Left renal pelvis (tissue), 4 donors: ENCODE measurements around the gene PBXIP1. TPM values are rescaled to one million over a fixed set of nuclear protein-coding genes. Genes with fewer than 3 reads are reported as not detected.

Experiments
- DNase-seq, 4 donors: peaks; one replicate each; pipeline ENCODE4 v3.0.0-alpha.2; 2013; ENCODE audit warnings: low read depth in 4 of 4, low spot score in 3 of 4
- polyA plus RNA-seq, 4 donors: library from polyadenylated mRNA; unstranded; fragments of 120-200 nt; gene quantifications; one replicate each; pipeline ENCODE4 v1.2.1, GENCODE V29; 2013; ENCODE audit not compliant: insufficient read length in 4 of 4

PBXIP1 gene, protein sequence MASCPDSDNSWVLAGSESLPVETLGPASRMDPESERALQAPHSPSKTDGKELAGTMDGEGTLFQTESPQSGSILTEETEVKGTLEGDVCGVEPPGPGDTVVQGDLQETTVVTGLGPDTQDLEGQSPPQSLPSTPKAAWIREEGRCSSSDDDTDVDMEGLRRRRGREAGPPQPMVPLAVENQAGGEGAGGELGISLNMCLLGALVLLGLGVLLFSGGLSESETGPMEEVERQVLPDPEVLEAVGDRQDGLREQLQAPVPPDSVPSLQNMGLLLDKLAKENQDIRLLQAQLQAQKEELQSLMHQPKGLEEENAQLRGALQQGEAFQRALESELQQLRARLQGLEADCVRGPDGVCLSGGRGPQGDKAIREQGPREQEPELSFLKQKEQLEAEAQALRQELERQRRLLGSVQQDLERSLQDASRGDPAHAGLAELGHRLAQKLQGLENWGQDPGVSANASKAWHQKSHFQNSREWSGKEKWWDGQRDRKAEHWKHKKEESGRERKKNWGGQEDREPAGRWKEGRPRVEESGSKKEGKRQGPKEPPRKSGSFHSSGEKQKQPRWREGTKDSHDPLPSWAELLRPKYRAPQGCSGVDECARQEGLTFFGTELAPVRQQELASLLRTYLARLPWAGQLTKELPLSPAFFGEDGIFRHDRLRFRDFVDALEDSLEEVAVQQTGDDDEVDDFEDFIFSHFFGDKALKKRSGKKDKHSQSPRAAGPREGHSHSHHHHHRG
- polyA plus RNA-seq: 10 to 100 TPM; 66.2 to 76.1 (median 71.1) TPM

DNA sequence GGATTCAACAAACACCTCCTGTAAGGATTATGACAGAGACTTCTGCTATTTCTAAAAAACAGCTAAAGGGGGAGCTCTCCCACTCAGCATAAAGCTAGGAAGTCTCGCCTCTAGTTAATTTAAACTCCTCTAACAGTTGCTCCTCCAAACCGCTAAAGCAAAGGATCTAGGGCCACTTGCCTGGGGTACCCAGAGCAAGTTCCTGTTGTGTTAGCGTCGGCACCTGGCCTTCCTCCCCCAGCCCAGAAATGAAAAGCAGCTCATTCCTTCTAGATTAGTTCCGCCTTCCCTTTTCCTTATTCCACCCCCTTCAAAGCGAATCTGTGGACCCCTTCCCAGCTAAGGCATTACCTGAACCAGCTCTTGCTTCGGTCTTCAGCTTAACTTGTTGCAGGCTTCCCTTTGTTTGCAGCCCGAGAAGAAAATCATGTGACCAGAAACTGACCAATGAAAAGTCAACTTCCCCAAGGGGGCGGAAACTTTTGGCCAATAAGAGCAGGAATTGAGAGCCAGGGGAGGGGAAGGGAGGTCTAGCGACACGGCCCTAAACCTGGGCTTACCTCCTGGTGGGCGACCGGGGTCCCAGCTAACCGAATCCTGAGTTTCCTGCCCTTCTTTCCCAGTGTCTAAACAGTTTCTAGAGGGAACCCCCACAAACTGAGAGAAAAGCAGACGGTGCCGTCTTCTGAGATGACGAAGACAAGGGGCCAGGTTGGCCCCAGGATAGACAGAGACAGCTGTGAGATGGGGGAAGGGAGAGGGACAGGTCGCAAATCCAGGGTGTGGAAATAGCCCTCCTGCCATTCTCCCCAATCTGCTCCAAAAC lies at the start of gene PBXIP1:
TSS of gene PBXIP1 (minus strand) at position 382 of the 826 bp plus-strand sequence. CDS start 2,378 bp downstream, outside the sequence.
- DNase-seq: peak; percentile 87 to 95 (median 94)

DNA sequence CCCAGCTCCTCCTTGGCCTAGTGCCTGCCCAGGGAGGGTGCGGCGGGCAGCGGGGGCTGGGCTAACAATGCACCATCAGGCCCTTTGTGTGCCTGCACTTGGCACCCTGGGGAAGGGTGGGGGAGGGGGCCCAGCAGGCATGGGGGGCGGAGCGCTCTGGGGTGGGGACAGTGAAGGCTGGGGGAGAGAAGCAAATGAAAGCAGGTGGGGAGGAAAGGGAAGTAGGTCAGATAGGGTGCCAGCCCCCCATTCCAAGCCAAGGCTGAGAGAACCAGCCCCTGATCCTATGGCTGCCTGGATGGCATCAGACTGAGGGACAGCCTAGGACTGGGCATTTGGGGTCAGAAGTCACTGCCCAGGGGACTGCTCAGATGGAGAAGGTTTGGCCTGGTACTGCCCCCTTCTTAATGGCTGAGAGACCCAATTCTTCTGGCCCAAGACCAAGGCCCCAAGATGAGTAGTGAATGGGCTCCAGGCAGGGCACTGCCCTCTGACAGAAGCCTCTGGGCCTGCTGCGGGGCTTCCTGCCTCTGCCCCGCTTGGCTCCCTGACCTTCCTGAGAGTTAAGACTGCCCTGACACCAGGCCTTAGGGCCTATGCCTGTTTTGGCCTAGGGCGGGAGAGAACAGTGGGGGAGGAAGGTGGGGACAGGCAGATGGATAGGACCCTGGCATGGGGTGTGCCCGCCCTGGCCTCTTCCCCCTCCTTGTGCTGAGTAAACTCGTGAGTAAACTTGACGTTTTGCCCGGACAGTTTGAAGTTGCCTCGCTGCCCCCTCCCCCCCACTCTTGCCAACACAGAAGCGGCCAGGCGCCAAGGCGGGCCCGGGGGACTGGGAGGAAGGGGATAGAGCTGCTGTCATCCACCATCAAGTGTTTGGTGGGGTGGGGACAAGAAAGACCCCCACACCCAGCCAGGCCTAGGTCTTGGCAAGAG lies 49.4 kb upstream of the PBXIP1 start:
- no peak for DNase-seq

DNA sequence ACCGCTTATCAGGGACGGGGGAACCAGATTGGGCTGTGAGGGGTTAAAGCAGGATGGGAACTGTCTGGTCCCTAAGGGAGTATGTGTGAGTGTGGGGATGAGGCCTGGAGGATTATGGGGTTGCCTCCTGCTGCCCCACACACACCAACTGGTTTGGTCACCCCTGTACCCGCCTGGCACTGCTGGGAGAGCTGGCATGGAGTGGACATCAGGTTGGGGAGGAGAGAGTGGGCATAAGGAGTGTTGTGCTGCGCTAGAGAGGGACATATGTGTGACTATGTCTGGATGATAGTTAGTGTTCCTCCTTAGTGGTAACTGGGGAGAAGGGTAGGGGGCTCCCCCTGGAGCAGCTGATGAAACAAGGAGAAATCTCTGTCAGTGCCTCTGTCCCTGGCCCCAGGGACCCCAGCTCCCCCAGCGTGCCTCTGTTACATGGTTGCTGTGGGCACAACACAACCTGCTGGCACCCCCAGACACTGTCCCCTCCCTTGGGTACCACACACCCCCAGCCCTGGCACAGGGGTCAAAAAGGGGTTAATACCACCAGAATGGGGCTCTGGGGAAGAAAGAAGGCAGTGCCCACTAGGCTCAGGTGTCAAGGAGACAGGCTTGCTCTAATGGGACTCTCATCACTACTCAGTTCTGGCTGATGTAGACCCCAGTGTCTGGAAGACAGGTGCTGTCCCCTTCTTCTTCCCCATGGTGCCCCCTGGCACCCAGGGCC lies 48.6 kb upstream of the PBXIP1 start:
- no peak for DNase-seq

DNA sequence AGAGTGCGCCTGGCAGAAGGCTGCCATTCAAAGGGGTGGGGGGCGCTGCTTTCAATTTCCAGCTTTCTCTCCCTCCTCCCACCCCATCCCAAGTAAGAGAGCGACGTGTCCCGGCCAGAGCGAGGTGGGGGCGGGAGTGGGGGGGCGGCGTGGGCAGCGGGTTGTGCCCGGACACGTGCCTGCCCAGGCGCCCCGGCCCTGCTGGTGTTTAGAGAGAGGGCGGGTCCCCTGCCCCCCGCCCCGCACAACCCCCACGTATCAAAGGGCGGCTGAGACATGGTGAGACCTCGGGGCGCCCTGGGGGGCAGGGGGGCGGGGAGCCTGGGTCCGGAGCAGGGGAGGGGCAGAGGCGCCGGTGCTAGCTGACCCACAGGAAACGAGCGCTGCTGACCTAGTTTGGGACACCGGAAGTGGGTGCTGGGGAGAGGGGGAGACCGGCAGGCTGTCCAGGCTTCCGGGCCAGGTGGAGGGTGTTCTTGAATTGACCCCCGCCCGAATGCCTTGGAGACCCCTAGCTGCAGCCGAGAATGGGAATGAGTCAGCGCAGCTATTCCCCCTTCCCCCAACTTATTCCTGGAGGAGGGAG lies 48.0 kb upstream of the PBXIP1 start:
- DNase-seq: no peak

DNA sequence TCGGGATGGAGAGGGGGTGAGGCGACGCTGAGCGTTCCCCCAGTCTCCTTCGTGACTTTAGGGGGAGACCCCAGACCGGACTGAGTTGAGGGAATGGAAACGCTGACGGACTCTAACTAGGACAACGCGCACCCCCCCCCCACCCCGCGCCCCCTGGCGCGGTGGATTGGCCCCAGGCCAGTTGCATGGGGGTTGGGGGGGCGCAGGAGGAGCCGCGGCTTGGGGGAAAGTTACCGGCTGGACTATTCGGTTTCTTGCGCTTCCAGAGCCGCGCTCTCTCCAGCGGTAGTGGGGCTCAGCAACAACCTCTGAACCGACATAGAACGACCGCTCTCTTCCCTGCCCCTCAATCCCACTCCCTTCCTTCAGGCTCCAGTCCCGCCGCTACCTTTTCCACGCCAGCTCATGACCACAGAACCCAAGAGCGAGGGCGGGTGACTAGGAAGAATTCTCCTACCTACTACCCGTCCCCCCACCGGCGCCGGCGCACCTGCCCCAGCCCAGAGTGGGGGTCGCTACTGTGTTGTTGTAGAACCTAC lies 47.4 kb upstream of the PBXIP1 start:
- DNase-seq: no peak

DNA sequence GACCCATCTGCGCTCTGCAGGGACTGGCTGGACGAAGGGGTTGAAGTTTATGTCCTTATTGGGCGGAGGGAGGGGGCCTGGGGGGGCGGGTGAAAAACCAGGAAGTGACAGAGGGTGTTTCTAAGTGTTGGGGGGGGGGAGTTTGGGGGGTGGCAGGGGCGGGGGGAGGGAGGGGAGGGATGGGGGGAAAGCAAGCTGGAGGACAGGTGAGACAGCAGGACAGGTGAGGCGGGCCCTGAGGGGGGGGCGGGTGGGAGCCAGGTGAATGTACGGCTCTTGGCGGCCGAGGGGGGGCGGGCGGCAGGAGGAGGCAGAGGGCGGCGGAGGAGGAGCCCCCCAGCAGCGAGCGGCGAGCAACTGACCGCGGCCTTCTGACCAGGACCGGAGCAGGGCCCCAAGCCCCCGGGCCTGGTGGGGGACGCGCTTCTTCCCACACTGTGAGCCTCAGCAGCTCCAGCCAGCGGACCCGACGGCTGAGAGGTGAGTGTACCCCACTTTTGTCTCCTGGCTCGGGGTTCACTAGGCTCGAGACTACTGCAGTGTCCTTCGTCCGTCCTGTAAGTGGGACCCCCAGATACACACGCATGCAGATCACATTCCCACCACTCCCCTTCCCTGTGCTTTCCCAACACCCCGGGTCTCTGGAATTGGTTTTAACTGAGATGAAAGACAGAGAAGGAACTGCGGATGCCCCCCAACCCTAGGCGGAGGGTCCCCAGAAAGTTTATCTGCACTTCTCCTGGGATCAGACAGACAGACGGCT lies 46.7 kb upstream of the PBXIP1 start, which contains the start of gene ZBTB7B:
TSS of gene ZBTB7B (plus strand) at position 339 of the 763 bp plus-strand sequence. CDS start 11,859 bp downstream, outside the sequence.
- no peak for DNase-seq

DNA sequence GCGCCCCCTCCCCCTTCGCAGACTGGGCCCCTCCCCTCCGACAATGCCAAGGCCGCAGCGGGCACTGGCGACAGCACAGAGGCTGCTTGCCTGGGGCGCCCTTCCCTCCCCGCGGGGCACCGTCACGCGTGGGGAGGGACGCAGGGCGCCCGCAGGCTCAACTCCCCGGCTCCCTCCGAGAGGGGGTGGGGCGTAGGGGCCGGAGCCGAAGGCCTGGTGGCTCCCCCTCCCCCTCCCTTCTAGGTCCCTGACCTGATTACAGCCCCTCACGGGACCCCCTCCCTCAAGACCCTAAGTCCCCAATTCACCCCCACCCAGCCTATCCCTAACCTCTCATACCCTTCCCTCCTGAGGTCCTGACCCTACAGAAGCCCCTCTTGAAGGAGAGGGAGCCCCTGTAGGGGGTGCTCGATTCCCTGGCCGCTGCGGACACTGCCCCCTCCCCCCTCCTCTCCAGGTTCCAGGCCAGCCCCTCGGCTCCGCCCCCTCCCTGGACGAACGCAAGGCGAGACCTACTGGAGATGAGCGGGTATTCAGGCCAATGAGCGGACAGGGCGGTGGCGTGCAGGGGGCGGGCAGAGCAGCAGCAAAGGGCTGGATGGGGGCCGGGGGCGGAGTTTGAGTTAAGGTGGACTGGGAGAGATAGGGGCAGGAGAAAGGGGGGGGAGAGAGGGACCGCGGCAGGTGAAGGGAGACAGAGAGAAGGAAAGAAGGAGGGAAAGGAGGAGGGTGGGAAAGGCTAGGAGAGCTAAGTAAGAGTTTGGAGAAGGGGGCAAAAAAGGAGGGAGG lies 46.0 kb upstream of the PBXIP1 start:
- DNase-seq: peak; percentile 94 to 98 (median 98)

DNA sequence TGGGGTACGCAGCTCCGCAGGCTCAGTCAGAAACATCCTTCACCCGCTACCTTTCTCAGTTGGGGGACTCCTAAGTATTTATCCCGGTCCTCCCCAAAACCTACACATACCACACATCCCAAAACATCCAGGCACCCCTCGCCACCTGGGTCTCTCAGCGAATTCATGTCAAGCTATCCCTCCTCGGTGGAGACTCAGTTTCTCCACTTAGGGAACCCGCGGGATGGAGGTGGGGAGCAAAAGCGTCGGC lies 45.5 kb upstream of the PBXIP1 start:
- DNase-seq: no peak

DNA sequence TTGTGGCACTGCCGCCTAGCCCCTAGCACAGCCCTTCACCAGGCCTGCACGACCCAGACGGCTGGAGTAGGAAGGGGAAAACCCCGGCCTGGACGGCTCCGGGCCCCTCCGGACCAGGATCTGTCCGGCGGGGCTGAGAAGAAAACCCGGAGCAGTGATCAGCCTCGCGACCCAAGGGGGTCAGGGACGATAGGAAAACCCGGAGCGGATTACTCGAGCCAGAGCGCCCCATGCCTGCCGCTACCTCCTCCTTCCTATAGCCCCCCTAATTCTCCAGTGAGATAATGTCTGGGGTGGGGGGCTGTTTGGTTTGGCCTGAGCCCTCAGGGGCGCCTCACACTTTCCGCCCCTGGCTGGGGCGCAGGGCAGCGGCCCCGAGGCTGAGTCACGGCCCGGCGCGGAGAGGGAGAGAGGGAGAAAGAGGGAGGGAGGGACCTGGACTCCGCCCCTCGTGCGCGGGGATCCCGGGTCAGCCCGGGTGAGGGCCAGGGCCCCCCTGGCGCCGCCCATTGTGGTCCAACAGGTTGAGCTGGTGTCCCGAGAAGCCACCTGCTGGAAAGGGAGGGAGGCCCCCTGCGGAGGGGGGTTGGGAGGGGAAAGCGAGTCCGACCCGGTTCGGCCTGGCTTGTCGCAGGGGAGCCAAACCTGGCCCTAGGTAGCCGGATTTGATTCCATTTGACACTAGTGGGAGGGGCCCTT lies 45.0 kb upstream of the PBXIP1 start:
- peak; percentile 88 to 94 (median 90) for DNase-seq

DNA sequence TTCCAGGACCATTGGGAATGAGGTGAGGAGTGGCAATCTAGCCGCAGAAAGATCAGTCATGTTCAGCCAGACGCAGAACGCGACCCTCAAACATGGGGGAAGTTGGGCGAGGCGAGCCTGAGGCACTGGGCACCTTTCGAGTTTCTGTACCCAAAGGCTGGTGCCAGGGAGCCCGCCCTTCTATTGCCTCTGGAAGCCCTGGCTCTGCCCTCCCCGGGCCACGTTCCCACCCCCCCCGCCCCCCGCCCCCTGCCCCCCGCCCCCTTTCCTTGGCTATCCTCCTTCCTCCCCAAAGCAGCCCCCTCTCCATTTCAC lies 44.5 kb upstream of the PBXIP1 start:
- DNase-seq: no peak

DNA sequence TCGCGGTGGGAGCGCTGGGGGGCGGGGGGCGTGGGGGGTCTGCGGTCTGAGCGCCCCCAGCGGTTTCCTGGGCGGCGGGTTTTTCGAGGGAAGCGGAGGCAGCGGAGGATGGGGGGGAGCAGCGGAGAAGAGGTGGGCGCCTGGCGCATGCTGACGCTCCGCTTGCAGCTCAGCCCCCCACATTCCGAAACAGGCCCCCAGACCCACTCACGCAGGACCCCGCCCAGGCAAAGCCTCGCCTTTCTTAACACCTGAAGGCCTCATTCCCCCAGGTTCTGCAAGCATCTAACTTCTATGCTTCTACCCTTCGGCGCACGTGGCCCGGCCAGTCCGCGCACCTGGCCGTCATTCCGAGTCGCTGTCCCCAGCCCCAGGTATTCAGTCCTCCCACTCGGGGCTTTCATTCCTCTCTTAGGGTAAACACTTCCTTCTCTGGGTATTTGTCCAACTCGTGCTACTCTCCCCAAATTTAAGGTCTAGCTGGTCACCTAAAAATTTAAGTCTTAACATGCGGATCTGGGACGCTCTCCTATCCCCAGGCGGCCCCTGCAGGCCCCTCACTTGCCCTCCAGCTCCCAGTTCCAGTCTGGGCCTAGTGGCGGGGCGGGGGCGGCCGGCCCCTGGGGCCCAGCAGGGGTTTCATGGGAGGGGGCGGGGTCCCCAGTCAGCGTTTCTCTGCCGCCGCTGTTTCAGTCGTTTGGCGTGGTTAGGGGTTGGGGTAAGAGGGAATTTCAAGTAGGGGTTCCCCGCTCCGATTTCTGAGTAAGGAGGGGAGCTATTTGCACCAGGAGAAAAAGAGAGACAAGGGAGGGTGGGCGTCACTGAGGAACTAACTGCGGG lies 43.9 kb upstream of the PBXIP1 start:
- no peak for DNase-seq

DNA sequence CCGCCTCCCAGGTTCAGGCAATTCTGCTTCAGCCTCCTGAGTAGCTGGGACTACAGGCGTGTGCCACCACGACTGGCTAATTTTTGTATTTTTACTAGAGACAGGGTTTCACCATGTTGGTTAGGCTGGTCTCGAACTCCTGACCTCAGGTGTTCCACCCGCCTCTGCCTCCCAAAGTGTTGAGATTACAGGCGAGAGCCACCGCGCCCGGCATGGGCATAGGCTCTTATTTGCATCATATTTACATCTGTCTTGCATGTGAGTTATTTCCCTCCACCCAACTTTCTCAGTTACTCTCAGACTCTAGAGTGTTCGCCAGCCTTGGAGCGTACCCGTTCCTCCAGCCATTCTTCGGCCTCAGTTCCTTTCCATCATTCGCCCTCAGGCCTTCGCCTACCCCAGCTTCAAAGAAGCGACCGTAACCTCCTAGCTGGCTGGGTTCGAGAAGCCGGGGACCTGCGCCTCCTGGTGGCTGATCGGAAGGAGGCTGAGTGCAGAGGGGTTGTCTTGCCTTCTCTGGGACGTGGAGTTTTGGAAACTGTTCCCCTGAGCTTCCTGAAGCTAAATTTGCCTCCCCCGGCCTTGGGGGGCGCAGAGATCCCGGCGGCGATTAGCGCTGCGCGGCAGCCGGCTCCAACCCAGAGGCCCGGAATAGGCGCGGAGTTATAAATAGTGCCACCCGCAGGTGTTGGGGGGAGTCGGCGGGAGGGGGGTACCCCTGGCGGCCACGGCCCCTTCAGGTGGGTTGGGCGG lies 43.1 kb upstream of the PBXIP1 start:
- DNase-seq: no peak

DNA sequence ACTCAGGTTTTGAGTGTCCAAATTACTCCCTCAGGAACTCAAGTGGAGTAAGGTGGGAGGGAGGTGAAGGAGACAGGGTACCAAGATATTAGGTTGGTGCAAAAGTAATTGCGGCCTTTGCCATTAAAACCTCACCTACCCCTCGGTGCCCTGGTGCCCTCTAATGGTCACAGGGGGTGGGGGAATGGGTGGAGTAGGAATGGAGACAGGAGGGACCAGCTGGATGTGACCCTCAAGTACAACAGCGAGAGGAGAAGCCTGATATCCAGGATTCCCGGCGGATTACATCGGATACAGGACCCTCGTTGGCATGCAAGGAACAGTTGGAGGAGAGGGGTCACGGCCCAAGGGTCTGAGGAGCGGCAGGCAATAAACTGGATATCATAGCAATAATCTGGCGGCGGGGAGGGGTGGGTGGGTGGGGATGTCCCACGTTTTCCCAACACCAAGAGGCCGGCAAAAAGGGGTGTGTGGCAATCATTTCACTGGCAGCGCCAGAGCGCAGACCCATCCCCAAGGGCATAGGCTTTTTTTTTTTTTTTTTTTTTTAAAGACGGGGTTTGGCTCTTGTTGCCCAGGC lies 42.4 kb upstream of the PBXIP1 start:
- DNase-seq: no peak

DNA sequence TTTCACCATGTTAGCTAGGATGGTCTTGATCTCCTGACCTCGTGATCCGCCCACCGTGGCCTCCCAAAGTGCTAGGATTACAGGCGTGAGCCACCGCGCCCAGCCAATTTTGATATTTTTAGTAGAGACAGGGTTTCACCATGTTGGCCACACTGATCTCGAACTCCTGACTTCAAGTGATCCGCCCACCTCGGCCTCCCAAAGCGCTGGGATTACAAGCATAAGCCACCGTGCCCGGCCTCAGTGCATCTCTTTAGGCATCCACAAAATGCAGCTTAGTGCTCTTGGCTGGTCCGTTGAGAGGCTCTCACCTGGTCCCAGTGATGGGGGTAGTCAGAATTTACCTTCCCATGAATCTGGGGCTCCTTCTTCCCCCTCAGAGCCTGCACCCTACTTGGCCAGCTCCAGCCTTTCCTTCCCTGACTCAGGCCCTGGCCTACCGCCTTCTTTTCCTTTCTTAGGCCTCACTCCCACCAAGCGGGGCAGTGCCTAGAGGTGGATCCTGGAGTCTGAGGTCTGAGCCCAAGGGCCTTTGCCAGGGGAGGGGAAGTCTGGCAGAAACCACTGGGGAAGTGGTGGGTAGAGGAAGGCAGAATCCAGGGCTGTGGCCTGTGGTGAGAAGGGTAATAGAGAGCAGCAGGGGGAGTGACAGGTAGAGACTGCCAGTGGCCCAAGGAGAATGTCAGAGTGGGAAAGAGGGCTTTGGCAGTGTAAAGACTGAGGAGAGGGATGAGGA lies 41.2 kb upstream of the PBXIP1 start:
- no peak for DNase-seq
